GM21576 (cell line): ENCODE data around the gene PKD1L1.

ENCODE experiments used
- ATAC-seq: cut with Tn5 transposase; IDR thresholded peaks from one replicate; pipeline ENCODE4 v1.9.1; 2021; ENCODE audit warnings: mild to moderate bottlenecking, moderate library complexity; ENCODE audit not compliant: unreplicated experiment

Gene PKD1L1

DNA sequence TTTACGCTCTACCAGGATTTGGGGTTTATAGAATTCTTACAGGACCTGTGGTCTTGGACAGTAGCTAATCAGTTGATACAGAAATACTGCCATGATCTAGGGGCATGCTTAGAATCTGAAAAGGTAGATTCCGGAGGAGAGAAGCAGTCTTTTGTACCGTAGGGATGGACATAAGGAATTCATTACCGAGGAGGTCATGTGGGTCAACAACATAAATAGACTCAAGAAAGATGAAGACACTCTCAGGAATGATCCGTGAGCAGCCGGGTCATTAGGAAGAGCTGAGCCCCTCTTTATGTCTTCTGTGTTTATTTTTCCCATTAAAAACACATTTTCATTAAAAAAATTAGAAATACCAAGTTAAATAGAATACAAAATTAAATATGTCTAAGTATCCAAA, 206.3 kb downstream of the PKD1L1 start:
- no peak for ATAC-seq

DNA sequence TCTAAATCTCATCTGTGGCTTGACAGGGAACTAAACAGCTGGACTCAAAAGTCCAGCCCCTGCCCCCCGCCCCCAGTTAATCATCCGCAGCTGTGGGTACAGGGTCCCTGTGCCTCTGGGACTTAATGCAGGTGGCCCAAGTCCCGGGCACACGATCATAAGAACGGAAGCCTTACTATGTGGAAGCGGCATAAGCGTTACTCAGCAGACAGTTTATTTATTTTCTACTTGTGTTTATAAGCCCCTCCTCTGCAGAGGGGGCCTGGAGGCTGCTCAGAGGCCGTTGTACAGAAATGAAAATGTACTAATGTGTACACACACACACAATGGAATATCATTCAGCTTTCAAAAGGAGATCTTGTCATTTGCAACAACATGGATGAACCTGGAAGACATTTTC, 208.4 kb downstream of the PKD1L1 start:
- no peak for ATAC-seq

DNA sequence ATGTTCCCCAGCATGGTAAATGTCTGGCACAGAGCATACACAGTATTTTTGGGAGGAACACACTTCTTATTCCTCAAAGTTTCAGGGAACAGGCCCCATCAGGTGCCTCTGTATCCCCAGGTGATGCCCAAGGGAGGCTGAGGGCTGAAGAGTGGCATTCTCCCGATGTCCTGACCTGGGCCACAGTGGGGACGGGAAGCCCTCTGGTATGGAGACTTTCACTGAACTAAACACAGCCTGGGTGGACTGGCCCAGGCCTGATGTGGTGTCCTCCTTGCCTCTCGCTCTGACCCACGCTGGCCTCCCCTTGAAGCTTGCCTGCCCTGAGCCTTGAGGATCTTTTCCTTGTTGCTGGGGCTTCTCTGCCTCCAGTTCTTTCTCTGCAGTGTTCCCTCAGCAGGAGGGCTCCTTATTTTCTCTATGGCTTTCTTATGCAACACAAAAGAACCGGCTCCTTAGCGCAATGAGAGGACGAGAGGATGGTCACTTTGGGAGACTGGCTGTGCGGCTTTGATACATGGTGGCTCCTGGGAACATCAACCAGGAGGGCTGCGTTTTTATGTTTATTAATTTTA, 208.9 kb downstream of the PKD1L1 start:
- no peak for ATAC-seq

DNA sequence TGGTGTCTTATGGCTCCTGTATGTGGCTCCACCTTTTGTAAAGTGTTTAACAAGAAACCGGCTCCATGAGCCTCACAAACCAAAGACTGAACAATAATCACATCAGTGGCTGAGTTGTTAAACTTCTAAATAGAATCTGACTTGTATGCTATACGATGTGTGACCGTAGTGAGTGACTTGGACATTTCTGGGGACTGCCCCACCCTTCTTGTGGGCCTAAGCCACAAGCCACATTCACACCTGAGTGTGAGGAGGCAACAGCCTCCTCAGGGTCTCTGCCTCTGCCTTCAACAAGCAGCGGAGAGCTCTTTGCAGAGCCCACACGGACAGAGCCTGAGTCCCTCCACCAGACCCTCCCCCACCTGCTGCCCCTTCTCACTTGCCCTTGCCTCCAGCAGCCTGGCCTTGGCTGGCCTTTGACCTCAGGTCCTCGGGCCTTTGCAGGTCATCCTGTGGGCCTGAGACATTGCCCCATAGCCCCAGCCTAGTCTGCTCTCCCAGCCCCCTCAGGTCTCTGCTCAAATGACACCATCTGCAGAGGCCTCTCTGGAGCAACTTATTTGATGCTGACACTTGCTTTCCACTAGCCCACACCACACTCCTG, 209.6 kb downstream of the PKD1L1 start:
- peak; percentile 74 for ATAC-seq

DNA sequence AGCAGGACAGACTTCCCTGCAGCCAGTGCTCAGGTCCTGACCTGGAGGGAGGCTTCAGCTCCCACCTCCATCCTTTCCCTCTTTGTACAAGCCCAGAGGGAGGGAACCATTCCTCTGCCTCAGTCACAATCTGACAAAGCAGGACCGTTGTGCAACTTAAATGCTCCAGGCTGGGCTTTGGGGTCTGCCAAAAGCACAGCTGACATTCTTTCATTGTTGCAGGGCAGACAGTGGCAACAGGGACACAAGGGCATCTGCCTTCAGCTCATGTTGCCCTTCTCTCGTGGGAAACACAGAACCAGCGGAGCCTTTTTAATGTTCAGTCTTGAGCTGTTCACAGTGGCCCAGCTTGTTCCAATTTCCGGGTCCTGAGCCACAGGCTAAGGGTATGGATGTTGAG, 210.7 kb downstream of the PKD1L1 start:
- no peak for ATAC-seq

DNA sequence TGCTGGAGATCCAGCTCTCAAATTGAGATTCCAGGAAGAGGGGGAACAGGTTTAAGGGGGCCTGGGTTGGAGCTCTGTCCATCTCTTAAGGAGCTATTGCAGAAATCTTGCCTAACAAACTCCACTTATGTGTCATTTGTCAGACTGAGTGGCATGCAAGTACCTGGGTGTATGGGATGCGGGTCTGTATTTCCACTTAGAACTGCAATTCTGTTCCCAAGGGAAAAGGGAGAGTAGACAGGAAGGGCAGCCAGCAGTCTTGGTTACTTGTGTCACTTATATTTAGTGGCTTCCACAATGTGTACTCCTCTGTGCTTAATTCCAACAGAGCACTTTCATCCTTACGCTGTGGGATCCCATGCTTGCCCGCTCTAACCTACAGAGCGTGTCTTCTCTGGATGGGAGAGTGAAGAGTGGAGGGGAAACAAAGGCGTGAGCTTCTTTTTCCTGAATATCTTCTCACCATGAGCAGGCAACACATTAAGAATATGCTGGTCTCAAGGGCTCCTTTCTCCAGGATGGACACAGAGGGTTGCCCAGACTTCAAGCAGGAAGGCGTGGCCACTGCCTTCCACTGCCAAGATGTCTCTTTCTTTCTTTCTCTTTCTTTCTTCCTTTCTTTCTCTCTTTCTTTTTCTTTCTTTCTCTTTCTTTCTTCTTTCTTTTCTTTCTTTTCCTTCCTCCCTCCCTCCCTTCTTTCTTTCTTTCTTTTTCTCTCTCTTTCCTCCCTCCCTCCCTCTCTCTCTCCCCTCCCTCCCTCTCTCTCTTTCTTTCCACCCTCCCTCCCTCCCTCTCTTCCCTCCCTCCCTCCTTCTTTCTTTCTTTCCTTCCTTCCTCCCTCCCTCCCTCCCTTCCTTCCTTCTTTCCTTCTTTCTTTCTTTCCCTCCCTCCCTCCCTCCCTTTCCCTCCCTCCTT, 212.6 kb downstream of the PKD1L1 start:
- no peak for ATAC-seq

DNA sequence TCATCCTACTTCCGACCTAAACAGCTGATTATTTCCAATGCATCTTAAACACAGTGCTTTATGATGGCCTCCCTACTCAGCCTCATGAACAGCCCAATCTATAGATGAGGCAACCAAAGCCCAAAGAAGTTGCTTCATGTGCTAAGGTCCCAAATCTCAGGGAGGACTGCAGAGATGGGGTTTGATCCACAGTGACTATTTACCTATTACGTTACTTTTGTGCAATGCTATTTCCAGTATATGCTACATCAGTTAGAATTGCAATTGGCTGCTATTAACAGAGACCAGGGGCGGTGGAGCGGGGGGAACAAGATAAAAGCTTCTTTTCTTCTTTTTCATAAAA, 213.3 kb downstream of the PKD1L1 start:
- no peak for ATAC-seq

DNA sequence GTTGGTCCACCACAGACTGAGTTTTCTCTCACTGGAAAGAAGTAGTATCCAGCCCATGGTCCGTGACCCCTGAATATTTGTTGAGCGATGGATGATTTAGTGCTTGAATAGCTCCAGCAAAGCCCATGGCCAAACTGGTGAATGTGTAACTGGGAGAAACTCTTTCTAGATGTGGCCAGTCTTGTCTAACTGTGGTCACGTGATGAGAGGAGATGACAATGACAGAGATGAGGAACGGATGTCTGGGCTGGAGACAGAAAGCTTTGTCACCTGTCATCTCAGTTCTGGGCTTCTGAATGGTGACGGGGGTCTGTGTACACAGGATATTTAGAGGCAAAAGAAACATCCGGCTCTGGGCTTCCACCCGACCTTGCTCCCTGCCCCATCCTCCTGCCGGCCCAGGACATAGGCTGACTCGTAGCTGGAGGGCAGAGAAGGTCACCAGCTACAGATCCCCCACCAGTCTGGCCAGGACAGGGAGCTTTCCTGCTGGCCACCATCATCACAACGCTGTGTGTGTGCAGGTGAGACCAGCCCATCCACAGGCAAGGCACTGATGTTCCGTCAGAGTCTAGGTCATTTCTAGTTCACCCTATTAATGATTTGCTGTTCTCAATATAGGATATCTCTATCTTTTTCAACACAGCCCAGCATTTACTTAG, 213.8 kb downstream of the PKD1L1 start:
- ATAC-seq, result no peak

DNA sequence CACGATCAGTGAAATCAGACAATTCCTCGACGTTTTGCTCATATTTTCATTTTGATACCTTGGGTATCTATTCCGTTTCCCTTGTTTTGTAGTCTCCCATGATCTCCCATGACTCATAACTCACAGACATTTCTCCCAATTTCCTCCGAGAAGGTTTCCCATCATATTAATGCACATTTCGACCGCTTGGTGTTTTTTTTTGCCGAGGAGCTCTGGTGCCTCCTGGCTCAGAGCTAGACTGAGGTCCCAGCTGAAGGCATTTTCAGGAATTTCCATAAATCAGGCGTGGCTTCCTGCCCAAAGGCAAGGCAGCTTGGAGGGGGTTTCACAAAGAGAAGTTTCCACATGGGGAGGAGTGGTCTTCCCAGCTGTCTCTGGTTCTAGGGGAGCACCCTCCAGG, 218.1 kb downstream of the PKD1L1 start:
- ATAC-seq, result no peak

DNA sequence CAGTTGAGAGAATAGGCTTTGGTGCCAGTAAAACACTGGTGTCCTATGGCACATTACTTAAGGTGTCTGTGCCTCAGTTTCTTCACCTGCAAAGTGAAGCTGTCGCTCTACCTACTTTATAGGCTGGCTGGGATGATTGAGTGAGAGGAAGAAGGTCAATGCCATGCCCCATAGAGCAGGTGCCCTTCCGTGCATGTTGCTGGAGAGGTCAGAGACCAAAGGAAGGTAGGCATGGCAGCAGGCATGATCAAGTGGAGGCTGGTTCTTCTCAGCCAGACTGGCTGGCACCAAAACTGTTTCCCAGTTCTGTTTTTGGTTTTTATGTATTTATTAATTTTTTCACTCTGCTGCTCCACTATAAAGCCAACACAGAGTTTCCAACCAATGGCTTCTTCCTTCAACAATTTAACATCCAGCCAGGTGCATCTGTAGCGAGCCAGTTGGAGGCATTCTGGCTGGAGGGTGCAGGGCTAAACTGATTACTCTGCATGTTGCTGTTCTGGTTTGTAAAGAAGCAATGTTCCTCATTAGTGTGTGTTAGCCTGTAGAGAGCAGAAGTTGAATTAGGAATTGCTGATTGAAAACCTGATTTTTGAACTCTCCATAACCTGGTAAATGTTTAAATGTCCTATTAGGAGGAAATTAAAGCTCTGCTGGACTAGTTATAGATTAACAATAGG, 222.1 kb downstream of the PKD1L1 start:
- ATAC-seq, result no peak

DNA sequence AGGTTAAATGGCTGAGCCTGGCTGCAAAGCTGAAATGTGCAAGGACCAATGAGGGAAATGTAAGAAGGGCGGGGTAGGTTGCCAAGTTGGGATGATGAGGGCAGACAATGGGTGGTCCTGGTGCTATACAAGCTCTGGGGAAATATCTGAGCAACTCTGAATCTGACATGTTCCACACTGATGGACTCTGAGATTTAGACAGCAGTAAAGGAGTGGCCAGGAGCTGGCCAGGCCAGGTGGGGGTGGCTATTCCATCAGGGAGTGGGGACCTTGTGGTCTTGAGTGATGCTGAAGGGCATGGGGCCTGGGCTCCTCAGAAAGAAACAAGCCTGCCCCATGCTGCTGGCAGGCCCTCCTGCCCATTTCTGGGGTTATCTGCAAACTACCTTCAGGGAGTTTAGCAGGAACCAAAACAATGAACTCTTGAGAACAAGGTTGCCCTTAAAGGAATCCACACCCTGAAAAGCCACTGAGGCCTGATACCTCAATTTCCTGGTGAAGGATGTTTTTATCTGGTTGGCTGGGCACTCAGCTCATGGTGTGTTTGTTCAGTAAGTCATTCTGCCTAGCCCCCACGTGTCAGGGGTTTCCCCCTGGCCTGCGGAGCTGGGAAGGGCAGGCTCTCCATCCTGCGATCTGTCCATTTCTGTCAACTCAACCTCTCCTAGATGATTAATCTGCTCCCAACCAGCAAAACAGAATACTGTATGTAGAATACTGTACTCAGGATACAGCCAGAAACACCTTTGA, 223.1 kb downstream of the PKD1L1 start:
- ATAC-seq, result no peak
